ENCODE measurements around the gene SCGB1C2. TPM values are rescaled to one million over a fixed set of nuclear protein-coding genes. Genes with fewer than 3 reads are reported as not detected.

SCGB1C2 gene
- total and polyA plus RNA-seq, 9 donors, result not detected

- DNase-seq, result no peak
- WGBS, 3 donors, result 90 to 95% (median 92%) methylated on average over 28 of the region's 28 CpGs
- no peak for TF ChIP-seq EP300 (IDR thresholded peaks at IDR 0.05)
- no peak for TF ChIP-seq POLR2A (IDR thresholded peaks at IDR 0.05)
- TF ChIP-seq, protein P1, sequence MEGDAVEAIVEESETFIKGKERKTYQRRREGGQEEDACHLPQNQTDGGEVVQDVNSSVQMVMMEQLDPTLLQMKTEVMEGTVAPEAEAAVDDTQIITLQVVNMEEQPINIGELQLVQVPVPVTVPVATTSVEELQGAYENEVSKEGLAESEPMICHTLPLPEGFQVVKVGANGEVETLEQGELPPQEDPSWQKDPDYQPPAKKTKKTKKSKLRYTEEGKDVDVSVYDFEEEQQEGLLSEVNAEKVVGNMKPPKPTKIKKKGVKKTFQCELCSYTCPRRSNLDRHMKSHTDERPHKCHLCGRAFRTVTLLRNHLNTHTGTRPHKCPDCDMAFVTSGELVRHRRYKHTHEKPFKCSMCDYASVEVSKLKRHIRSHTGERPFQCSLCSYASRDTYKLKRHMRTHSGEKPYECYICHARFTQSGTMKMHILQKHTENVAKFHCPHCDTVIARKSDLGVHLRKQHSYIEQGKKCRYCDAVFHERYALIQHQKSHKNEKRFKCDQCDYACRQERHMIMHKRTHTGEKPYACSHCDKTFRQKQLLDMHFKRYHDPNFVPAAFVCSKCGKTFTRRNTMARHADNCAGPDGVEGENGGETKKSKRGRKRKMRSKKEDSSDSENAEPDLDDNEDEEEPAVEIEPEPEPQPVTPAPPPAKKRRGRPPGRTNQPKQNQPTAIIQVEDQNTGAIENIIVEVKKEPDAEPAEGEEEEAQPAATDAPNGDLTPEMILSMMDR (IDR thresholded peaks at IDR 0.05), result no peak
- intact Hi-C loops (cut with DNase I), result no loop called here
- no peak overlapping the region for H3K27ac ChIP-seq
- H3K36me3 ChIP-seq, result no peaks in the 10 kb centered on the region
- no peak overlapping the region for H3K4me3 ChIP-seq
- H3K9me3 ChIP-seq, result no peaks in the 10 kb centered on the region
- no peaks in the 10 kb centered on the region for H3K27me3 ChIP-seq
- no peaks in the 10 kb centered on the region for H3K4me1 ChIP-seq (ENCODE audit: insufficient read depth)
Measured at GRCh38 chr17:156094-156621, 18.8 kb downstream of the SCGB1C2 start.

DNA sequence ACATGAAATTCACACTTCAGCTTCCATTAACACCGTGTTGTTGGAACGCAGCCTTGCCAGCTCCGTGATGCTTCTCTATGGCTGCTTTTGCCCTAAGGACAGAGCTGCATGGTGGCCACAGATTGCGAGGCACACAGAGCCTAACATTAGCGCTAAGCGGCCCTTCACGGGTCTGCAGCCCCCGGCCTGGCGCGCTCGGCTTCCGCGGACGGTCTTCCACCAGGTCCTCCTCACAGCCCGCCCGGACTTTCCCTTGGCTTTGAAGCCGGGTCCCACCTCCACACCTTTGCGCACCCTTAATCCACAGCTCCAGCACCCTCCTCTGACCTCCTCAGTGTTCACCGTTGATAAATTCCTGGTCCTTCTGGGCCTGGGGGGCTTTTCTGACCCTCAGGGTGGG is 19.6 kb downstream of the SCGB1C2 start:
- TF ChIP-seq POLR2A (IDR thresholded peaks at IDR 0.05) (no peak), EP300 (IDR thresholded peaks at IDR 0.05) (no peak)
- TF ChIP-seq, protein P1 (IDR thresholded peaks at IDR 0.05), result no peak
- DNase-seq, result no peak
- H3K4me1 ChIP-seq (ENCODE audit: insufficient read depth), result no peaks in the 10 kb centered on the region
- H3K9me3 ChIP-seq, result no peaks in the 10 kb centered on the region
- H3K36me3 ChIP-seq, result no peaks in the 10 kb centered on the region
- 87 to 91% (median 91%) methylated on average over 19 of the region's 19 CpGs for WGBS, 3 donors
- no peak overlapping the region for H3K4me3 ChIP-seq
- intact Hi-C loops (cut with DNase I), result no loop called here
- no peak overlapping the region for H3K27ac ChIP-seq
- no peaks in the 10 kb centered on the region for H3K27me3 ChIP-seq

DNA sequence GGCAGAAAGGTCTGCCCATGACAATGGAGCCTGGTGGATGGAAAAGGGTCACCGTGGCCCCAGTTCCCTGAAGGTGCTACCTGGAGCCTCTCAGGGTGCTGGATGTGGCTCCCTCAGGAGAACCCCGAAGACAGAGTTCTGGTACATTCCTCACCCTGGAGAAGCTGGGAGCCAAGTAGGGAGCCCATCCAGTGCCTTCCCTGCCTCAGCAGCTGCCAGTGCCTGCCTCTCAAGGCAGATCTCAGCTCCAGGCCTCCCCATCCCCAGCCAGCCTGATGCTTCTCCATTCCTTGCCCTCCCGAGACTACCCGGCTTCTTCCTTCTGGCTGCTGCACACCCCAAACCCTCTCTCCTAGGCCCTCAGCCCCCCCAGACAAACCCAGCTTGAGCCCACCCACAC is 20.5 kb downstream of the SCGB1C2 start:
- intact Hi-C loops (cut with DNase I), result no loop called here
- H3K4me3 ChIP-seq, result no peak overlapping the region
- no peak for TF ChIP-seq EP300 (IDR thresholded peaks at IDR 0.05)
- TF ChIP-seq, protein P1 (IDR thresholded peaks at IDR 0.05), result no peak
- no peak for TF ChIP-seq POLR2A (IDR thresholded peaks at IDR 0.05)
- WGBS, 3 donors, result 84 to 97% (median 93%) methylated on average over 4 of the region's 4 CpGs
- no peaks in the 10 kb centered on the region for H3K4me1 ChIP-seq (ENCODE audit: insufficient read depth)
- H3K27ac ChIP-seq, result no peak overlapping the region
- no peaks in the 10 kb centered on the region for H3K27me3 ChIP-seq
- H3K36me3 ChIP-seq, result no peaks in the 10 kb centered on the region
- H3K9me3 ChIP-seq, result no peaks in the 10 kb centered on the region
- no peak for DNase-seq

DNA sequence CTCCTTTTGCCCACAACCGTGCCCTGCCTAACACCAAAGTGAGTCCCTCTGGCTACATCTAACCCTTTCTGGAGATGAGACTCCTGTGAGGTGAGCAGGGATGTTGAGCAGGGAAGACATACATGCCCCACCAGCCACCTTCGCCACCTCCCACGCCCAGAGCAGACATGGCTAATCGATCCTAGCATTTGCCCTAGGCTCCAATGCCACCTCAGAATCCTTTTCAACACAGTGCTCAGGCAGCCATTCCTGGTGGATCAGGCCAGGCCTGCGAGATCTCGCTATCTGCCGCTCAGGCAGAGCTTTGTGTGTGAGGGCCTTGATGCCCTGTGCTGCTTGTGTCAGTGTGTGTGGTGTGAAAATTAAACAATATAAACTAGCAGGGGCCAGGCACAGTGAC is 21.0 kb downstream of the SCGB1C2 start:
- no peaks in the 10 kb centered on the region for H3K4me1 ChIP-seq (ENCODE audit: insufficient read depth)
- DNase-seq, result no peak
- no peak for TF ChIP-seq EP300 (IDR thresholded peaks at IDR 0.05)
- TF ChIP-seq, protein P1 (IDR thresholded peaks at IDR 0.05), result no peak
- no peak for TF ChIP-seq POLR2A (IDR thresholded peaks at IDR 0.05)
- no peaks in the 10 kb centered on the region for H3K9me3 ChIP-seq
- no peak overlapping the region for H3K4me3 ChIP-seq
- no peaks in the 10 kb centered on the region for H3K27me3 ChIP-seq
- WGBS, 3 donors, result 92 to 97% (median 96%) methylated on average over 7 of the region's 7 CpGs
- intact Hi-C loops (cut with DNase I), result no loop called here
- H3K36me3 ChIP-seq, result no peaks in the 10 kb centered on the region
- H3K27ac ChIP-seq, result no peak overlapping the region

Measured in ovary (tissue), 9 donors.